ENCODE measurements around the gene TRIM7.

GRCh38 chr5:181239062-181239663 is 34.2 kb upstream of the TRIM7 start:
- TF ChIP-seq, protein P1, sequence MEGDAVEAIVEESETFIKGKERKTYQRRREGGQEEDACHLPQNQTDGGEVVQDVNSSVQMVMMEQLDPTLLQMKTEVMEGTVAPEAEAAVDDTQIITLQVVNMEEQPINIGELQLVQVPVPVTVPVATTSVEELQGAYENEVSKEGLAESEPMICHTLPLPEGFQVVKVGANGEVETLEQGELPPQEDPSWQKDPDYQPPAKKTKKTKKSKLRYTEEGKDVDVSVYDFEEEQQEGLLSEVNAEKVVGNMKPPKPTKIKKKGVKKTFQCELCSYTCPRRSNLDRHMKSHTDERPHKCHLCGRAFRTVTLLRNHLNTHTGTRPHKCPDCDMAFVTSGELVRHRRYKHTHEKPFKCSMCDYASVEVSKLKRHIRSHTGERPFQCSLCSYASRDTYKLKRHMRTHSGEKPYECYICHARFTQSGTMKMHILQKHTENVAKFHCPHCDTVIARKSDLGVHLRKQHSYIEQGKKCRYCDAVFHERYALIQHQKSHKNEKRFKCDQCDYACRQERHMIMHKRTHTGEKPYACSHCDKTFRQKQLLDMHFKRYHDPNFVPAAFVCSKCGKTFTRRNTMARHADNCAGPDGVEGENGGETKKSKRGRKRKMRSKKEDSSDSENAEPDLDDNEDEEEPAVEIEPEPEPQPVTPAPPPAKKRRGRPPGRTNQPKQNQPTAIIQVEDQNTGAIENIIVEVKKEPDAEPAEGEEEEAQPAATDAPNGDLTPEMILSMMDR (IDR thresholded peaks at IDR 0.05), result no peak
- no peak for TF ChIP-seq EP300 (IDR thresholded peaks at IDR 0.05)
